Measurements from ENCODE around the gene KLF2.

DNA sequence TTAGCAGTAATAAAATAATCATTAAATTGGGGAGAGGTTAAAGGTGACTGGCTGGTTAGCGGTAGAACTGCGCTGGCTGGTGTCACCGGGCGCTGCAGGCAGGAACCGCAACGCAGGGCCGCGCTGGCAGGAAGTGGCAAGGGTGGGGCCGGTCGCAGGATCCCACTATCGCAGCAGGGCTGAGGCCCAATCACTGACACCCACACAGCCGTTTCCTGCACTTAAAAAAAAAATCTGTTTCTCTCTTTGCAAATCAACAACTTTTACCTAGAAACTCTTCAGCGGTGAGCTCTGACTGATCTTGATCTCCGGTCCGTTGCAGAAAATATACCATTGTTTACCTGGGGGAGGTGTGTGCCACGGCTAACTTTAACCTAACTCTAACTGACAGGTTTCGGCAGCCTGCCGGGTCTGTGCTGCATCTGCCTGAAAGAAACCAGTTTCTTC lies 46.9 kb downstream of the KLF2 start:
- TF ChIP-seq, protein P1, sequence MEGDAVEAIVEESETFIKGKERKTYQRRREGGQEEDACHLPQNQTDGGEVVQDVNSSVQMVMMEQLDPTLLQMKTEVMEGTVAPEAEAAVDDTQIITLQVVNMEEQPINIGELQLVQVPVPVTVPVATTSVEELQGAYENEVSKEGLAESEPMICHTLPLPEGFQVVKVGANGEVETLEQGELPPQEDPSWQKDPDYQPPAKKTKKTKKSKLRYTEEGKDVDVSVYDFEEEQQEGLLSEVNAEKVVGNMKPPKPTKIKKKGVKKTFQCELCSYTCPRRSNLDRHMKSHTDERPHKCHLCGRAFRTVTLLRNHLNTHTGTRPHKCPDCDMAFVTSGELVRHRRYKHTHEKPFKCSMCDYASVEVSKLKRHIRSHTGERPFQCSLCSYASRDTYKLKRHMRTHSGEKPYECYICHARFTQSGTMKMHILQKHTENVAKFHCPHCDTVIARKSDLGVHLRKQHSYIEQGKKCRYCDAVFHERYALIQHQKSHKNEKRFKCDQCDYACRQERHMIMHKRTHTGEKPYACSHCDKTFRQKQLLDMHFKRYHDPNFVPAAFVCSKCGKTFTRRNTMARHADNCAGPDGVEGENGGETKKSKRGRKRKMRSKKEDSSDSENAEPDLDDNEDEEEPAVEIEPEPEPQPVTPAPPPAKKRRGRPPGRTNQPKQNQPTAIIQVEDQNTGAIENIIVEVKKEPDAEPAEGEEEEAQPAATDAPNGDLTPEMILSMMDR (IDR thresholded peaks at IDR 0.05): no peak
- no peak for TF ChIP-seq POLR2A (IDR thresholded peaks at IDR 0.05)
- no peak for TF ChIP-seq POLR2AphosphoS5 (IDR thresholded peaks at IDR 0.05)
